Measurements from ENCODE around the gene PRKG1. TPM values are rescaled to one million over a fixed set of nuclear protein-coding genes. Genes with fewer than 3 reads are reported as not detected.

PRKG1 gene
- total RNA-seq, 4 donors from 2014 or later, result 24.0 to 89.1 (median 45.7) TPM

GRCh38 chr10:51897560-51897959, 823.3 kb downstream of the PRKG1 start:
- no peaks in the 10 kb centered on the region for H3K36me3 ChIP-seq
- no peak for DNase-seq

GRCh38 chr10:51900180-51900579, 825.9 kb downstream of the PRKG1 start:
- Histone ChIP-seq H3K4me1 (no peaks in the 10 kb centered on the region), H3K27me3 (no peaks in the 10 kb centered on the region), H3K27ac (no peak overlapping the region), H3K36me3 (no peaks in the 10 kb centered on the region), H3K9me3 (no peaks in the 10 kb centered on the region), H3K4me3 (no peak overlapping the region)
- TF ChIP-seq, protein P1, sequence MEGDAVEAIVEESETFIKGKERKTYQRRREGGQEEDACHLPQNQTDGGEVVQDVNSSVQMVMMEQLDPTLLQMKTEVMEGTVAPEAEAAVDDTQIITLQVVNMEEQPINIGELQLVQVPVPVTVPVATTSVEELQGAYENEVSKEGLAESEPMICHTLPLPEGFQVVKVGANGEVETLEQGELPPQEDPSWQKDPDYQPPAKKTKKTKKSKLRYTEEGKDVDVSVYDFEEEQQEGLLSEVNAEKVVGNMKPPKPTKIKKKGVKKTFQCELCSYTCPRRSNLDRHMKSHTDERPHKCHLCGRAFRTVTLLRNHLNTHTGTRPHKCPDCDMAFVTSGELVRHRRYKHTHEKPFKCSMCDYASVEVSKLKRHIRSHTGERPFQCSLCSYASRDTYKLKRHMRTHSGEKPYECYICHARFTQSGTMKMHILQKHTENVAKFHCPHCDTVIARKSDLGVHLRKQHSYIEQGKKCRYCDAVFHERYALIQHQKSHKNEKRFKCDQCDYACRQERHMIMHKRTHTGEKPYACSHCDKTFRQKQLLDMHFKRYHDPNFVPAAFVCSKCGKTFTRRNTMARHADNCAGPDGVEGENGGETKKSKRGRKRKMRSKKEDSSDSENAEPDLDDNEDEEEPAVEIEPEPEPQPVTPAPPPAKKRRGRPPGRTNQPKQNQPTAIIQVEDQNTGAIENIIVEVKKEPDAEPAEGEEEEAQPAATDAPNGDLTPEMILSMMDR (IDR thresholded peaks at IDR 0.05), result no peak
- no peak for TF ChIP-seq POLR2A (IDR thresholded peaks at IDR 0.05)
- DNase-seq, result no peak

More at GRCh38 chr10:51897560-51897959, 823.3 kb downstream of the PRKG1 start:
- Histone ChIP-seq H3K4me1 (no peaks in the 10 kb centered on the region), H3K27me3 (no peaks in the 10 kb centered on the region), H3K4me3 (no peak overlapping the region), H3K9me3 (no peaks in the 10 kb centered on the region), H3K27ac (no peak overlapping the region)
- TF ChIP-seq, protein P1 (IDR thresholded peaks at IDR 0.05), result no peak
- no peak for TF ChIP-seq POLR2A (IDR thresholded peaks at IDR 0.05)

- Histone ChIP-seq H3K36me3 (no peaks in the 10 kb centered on the region), H3K9me3 (no peaks in the 10 kb centered on the region), H3K27me3 (no peaks in the 10 kb centered on the region), H3K4me1 (no peaks in the 10 kb centered on the region), H3K27ac (no peak overlapping the region), H3K4me3 (no peak overlapping the region)
- DNase-seq, result no peak
- TF ChIP-seq, protein P1 (IDR thresholded peaks at IDR 0.05), result no peak
- TF ChIP-seq POLR2A (IDR thresholded peaks at IDR 0.05), result no peak
These were observed 829.4 kb downstream of the PRKG1 start for GRCh38 chr10:51903675-51904074.

- H3K27ac ChIP-seq, result no peak overlapping the region
- no peaks in the 10 kb centered on the region for H3K9me3 ChIP-seq
- H3K27me3 ChIP-seq, result no peaks in the 10 kb centered on the region
- no peak overlapping the region for H3K4me3 ChIP-seq
- TF ChIP-seq POLR2A (IDR thresholded peaks at IDR 0.05), result no peak
- TF ChIP-seq, protein P1 (IDR thresholded peaks at IDR 0.05), result no peak
- H3K4me1 ChIP-seq, result no peaks in the 10 kb centered on the region
- H3K36me3 ChIP-seq, result no peaks in the 10 kb centered on the region
- no peak for DNase-seq
These were observed 830.7 kb downstream of the PRKG1 start for GRCh38 chr10:51905032-51905431.

DNA sequence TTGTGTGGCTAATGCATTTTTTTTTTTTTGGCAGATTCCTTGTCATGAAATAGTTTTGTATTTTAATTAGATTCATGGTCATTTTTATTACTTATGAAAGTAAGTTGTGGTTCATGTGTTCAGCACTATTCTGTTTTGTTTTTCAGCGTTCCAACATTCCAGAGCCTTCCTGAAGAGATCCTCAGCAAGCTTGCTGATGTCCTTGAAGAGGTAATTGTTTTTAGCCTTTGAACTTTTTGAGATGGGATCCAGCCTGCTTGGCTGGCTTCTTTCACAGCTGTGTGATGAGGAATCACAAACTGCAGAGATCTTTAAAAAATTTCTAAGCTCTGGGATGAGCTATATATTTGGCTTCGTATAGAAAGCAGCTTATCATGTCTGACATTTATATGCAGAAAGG, 833.1 kb downstream of the PRKG1 start:
- Histone ChIP-seq H3K27ac (no peak overlapping the region), H3K27me3 (no peaks in the 10 kb centered on the region), H3K36me3 (no peaks in the 10 kb centered on the region), H3K9me3 (no peaks in the 10 kb centered on the region), H3K4me1 (no peaks in the 10 kb centered on the region), H3K4me3 (no peak overlapping the region)
- no peak for DNase-seq
- no peak for TF ChIP-seq POLR2A (IDR thresholded peaks at IDR 0.05)
- TF ChIP-seq, protein P1 (IDR thresholded peaks at IDR 0.05), result no peak

- no peaks in the 10 kb centered on the region for H3K4me1 ChIP-seq
- TF ChIP-seq POLR2A (IDR thresholded peaks at IDR 0.05), result no peak
- TF ChIP-seq, protein P1 (IDR thresholded peaks at IDR 0.05), result no peak
- DNase-seq, result no peak
- no peak overlapping the region for H3K27ac ChIP-seq
- no peak overlapping the region for H3K4me3 ChIP-seq
- no peaks in the 10 kb centered on the region for H3K9me3 ChIP-seq
- no peaks in the 10 kb centered on the region for H3K27me3 ChIP-seq
- no peaks in the 10 kb centered on the region for H3K36me3 ChIP-seq
These were observed 835.9 kb downstream of the PRKG1 start for GRCh38 chr10:51910189-51910588.

All from Peyer's patch (tissue), 4 donors.